ENCODE measurements around the gene ADAM10. TPM values are rescaled to one million over a fixed set of nuclear protein-coding genes. Genes with fewer than 3 reads are reported as not detected.
A peak's percentile ranks its signal among the peaks of the same experiment; 100 is the strongest.

Gene ADAM10
- total and polyA plus RNA-seq, 2 experiments from 2014 or later: 110 to 163 TPM

DNA sequence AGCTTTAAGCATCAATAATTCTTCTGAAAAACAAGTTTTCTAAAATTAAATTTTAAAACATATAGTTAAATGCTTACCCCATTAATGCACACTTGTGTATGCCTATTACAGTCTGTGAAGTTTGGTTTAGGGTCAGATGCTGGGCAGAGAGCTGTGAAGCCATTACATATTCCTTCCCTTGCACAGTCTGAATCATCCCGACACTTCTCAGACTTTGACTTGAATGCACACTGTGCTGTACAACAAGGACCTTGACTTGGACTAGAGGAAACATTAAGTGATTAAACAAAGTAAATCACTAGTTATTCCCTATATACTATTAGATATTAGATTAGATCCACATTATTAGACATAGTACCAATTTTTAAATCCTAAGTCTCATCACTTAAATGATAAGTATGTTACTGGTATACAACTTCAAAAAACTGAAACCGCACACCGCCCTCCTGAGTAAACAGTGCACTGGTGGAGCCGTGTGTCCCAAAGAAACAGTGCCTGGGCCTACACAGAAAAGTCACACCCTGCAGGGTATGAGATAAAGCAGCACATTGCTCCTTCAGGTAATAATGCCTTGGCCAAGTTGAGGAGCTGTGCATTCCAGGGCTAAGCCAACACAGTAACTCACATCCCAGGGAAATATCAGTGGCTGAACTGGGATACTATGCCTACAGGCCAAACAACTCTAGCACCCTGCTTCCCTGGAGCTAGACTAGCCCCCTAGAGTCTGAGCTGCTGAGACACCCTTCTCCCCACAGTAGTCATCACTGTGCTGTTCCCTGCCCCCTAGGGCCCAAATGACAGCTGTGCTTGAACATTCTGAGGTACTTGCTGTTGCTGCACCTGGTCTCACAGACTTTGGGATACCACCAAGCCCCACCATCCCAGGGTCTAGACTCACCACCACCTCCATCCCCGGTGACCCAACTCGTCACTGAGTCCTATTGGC is 137.5 kb downstream of the ADAM10 start:
- TF ChIP-seq, protein P1, sequence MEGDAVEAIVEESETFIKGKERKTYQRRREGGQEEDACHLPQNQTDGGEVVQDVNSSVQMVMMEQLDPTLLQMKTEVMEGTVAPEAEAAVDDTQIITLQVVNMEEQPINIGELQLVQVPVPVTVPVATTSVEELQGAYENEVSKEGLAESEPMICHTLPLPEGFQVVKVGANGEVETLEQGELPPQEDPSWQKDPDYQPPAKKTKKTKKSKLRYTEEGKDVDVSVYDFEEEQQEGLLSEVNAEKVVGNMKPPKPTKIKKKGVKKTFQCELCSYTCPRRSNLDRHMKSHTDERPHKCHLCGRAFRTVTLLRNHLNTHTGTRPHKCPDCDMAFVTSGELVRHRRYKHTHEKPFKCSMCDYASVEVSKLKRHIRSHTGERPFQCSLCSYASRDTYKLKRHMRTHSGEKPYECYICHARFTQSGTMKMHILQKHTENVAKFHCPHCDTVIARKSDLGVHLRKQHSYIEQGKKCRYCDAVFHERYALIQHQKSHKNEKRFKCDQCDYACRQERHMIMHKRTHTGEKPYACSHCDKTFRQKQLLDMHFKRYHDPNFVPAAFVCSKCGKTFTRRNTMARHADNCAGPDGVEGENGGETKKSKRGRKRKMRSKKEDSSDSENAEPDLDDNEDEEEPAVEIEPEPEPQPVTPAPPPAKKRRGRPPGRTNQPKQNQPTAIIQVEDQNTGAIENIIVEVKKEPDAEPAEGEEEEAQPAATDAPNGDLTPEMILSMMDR (IDR thresholded peaks at IDR 0.05; ENCODE audit: low read depth, low read length): no peak
- DNase-seq (ENCODE audit: low read depth in 1 of 2, low spot score in 1 of 2): no peak
- peaks cover 14% of the 10 kb centered on the region for H3K36me3 ChIP-seq
- H3K4me3 ChIP-seq: no peak overlapping the region
- H3K27ac ChIP-seq: no peak overlapping the region
- no peaks in the 10 kb centered on the region for H3K9me3 ChIP-seq (ENCODE audit: low read depth)
- no peaks in the 10 kb centered on the region for H3K4me1 ChIP-seq (ENCODE audit: low read depth)
- no peaks in the 10 kb centered on the region for H3K27me3 ChIP-seq

DNA sequence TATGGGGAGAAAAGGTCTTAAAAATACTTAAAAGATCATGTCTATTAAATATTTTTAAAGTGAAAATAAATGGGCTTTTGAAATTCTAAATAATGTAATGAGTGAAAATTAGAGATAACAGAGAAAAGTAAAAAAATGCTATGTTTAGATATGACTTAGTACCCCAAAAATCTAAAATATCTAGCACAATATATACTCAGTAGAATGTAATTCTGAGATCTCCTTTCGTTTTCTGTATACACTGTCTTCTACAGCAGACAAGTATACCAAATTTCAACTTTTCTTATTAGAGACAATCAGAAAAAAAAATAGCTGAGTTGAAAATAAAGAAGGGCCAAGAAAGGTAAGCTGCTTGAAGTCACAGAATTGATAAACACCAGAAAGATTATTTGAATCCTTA is 140.8 kb downstream of the ADAM10 start:
- Histone ChIP-seq H3K9me3 (ENCODE audit: low read depth) (no peaks in the 10 kb centered on the region), H3K27me3 (no peaks in the 10 kb centered on the region), H3K36me3 (peaks cover 14% of the 10 kb centered on the region), H3K4me1 (ENCODE audit: low read depth) (no peaks in the 10 kb centered on the region), H3K4me3 (no peak overlapping the region), H3K27ac (no peak overlapping the region)
- DNase-seq (ENCODE audit: low read depth in 1 of 2, low spot score in 1 of 2): no peak
- TF ChIP-seq, protein P1 (IDR thresholded peaks at IDR 0.05; ENCODE audit: low read depth, low read length): no peak

DNA sequence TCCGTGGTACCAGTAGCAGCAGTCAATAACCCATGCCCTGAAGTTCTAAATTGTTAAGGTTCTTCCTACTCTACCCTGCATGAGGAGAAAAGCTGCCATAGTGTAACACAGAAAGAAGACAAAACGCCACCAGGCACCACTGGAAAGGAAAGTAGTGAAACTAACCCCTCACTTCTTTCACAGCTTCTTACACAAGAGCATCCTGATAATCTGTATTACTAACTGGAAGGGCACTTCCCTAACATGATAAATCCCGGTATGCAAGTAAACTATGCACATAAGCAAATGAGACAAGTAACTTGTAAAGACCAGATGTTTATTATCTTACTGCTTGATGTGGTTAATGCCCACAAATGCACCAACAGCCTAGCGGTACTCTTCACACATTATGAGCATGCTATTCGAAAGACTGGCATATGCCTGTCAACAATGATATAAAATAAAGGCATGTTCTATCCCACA is 141.3 kb downstream of the ADAM10 start:
- peak in 1 of 2 donors; percentile 86 for DNase-seq (ENCODE audit: low read depth in 1 of 2, low spot score in 1 of 2)
- Histone ChIP-seq H3K27ac (no peak overlapping the region), H3K4me3 (no peak overlapping the region), H3K36me3 (peaks cover 14% of the 10 kb centered on the region), H3K4me1 (ENCODE audit: low read depth) (no peaks in the 10 kb centered on the region), H3K27me3 (no peaks in the 10 kb centered on the region), H3K9me3 (ENCODE audit: low read depth) (no peaks in the 10 kb centered on the region)
- TF ChIP-seq, protein P1 (IDR thresholded peaks at IDR 0.05; ENCODE audit: low read depth, low read length): no peak

DNA sequence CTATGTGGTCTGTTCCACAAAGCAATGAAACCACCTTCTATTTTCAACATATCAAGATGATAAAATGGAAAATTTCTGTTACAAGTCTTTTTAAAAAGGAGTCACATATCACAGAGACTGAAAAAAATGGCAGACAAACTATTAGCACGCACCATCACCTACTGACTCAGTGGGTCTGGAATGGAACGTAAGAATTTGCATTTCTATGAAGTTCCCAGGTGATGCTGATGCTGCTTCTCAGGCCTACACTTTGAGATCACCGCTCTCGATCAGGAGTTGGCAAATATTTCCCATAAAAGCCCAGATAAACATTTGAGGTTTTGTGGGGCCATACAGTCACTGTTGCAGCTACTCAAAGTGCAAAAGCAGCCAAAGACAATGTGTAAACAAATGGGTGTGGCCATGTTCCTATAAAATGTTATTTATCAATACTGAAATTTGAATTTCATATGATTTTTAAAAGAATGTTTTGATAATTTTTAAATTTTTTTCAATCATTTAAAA is 142.9 kb downstream of the ADAM10 start:
- Histone ChIP-seq H3K4me1 (ENCODE audit: low read depth) (no peaks in the 10 kb centered on the region), H3K27ac (no peak overlapping the region), H3K36me3 (peaks cover 14% of the 10 kb centered on the region), H3K27me3 (no peaks in the 10 kb centered on the region), H3K4me3 (no peak overlapping the region), H3K9me3 (ENCODE audit: low read depth) (no peaks in the 10 kb centered on the region)
- DNase-seq (ENCODE audit: low read depth in 1 of 2, low spot score in 1 of 2): no peak
- TF ChIP-seq, protein P1 (IDR thresholded peaks at IDR 0.05; ENCODE audit: low read depth, low read length): no peak

DNA sequence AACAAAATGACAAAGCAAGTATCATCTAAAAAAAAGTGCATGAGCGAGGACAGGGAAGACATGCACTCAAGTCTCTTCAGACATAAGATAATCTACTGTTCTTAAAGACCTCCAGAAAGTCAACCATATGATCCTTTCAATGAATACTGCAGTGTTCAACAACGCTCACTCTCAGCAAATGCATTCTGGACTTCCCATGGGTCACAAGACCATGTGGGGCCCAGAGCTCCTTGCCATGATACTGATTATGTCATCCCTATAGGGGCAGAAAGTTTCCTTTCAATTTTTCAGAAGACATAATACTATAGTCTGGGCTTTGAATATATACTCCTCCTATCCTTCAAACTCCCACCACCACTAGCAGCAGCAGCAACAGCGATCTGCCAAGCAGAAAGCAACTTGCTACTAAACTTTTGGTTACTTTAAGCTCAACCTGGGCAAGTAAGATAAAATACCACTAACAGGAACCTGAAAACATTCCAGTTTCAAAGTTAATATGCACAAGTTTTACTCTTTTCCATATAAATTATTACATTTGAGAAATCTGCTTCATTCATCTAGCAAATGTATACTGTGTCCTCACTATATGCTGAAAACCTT is 143.5 kb downstream of the ADAM10 start:
- H3K27me3 ChIP-seq: no peaks in the 10 kb centered on the region
- DNase-seq (ENCODE audit: low read depth in 1 of 2, low spot score in 1 of 2): no peak
- no peaks in the 10 kb centered on the region for H3K9me3 ChIP-seq (ENCODE audit: low read depth)
- no peaks in the 10 kb centered on the region for H3K4me1 ChIP-seq (ENCODE audit: low read depth)
- TF ChIP-seq, protein P1 (IDR thresholded peaks at IDR 0.05; ENCODE audit: low read depth, low read length): no peak
- no peak overlapping the region for H3K27ac ChIP-seq
- H3K4me3 ChIP-seq: no peak overlapping the region
- H3K36me3 ChIP-seq: peaks cover 9% of the 10 kb centered on the region

Measured in cardiac muscle cell (in vitro differentiated cells and primary cell).